Measurements from ENCODE around the gene PPP1R14C.

DNA sequence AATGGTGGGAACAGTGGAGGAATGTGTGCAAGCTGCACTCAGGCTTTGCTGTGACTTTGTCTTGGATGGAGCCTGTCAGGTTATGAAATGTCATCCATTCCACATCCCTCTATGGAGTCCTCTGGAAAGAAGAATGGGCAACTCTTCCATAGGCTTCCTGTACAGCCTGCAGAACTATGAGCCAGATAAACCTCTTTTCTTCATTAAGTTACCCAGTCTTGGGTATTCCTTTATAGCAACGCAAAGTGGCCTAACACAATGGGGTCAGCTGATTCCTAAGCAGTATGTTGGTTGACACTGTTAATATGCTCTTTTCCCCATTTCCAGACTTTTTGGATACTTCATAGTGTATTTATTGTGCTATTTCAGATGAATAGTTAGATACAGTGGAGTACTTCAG, 150.2 kb downstream of the PPP1R14C start:
- TF ChIP-seq POLR2A (IDR thresholded peaks at IDR 0.05), result no peak
- no peak for TF ChIP-seq POLR2AphosphoS5 (IDR thresholded peaks at IDR 0.05)
- TF ChIP-seq, protein P1, sequence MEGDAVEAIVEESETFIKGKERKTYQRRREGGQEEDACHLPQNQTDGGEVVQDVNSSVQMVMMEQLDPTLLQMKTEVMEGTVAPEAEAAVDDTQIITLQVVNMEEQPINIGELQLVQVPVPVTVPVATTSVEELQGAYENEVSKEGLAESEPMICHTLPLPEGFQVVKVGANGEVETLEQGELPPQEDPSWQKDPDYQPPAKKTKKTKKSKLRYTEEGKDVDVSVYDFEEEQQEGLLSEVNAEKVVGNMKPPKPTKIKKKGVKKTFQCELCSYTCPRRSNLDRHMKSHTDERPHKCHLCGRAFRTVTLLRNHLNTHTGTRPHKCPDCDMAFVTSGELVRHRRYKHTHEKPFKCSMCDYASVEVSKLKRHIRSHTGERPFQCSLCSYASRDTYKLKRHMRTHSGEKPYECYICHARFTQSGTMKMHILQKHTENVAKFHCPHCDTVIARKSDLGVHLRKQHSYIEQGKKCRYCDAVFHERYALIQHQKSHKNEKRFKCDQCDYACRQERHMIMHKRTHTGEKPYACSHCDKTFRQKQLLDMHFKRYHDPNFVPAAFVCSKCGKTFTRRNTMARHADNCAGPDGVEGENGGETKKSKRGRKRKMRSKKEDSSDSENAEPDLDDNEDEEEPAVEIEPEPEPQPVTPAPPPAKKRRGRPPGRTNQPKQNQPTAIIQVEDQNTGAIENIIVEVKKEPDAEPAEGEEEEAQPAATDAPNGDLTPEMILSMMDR (IDR thresholded peaks at IDR 0.05), result no peak

Measured in breast epithelium (tissue), 3 donors.